ENCODE results near the gene CSTF3.

DNA sequence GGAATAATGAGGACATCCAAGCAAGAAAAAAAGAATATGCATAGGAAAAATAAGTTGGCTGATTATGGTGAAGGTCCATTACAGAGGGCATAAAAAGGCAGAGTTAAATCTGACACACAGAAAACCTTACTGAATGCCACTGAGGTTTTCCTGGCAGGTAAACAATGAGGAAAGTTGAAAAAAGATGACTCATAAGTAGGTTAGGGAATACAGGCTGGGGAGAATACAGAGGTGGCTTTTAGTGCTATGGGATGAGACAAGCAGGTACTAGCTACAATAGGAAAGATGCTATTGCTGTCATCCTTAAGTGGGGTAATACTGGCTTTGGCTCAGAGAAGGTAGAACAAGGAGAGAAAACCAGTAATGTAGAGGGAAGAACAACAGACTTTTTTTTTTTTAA, 44.7 kb downstream of the CSTF3 start:
- TF ChIP-seq, protein P1, sequence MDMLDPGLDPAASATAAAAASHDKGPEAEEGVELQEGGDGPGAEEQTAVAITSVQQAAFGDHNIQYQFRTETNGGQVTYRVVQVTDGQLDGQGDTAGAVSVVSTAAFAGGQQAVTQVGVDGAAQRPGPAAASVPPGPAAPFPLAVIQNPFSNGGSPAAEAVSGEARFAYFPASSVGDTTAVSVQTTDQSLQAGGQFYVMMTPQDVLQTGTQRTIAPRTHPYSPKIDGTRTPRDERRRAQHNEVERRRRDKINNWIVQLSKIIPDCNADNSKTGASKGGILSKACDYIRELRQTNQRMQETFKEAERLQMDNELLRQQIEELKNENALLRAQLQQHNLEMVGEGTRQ (IDR thresholded peaks at IDR 0.05; ENCODE audit: low read depth, low read length), result no peak
- TF ChIP-seq, protein P2, sequence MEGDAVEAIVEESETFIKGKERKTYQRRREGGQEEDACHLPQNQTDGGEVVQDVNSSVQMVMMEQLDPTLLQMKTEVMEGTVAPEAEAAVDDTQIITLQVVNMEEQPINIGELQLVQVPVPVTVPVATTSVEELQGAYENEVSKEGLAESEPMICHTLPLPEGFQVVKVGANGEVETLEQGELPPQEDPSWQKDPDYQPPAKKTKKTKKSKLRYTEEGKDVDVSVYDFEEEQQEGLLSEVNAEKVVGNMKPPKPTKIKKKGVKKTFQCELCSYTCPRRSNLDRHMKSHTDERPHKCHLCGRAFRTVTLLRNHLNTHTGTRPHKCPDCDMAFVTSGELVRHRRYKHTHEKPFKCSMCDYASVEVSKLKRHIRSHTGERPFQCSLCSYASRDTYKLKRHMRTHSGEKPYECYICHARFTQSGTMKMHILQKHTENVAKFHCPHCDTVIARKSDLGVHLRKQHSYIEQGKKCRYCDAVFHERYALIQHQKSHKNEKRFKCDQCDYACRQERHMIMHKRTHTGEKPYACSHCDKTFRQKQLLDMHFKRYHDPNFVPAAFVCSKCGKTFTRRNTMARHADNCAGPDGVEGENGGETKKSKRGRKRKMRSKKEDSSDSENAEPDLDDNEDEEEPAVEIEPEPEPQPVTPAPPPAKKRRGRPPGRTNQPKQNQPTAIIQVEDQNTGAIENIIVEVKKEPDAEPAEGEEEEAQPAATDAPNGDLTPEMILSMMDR (conservative IDR thresholded peaks at IDR 0.05; ENCODE audit: low read depth, low read length), result no peak
- TF ChIP-seq RFX5 (IDR thresholded peaks at IDR 0.05; ENCODE audit: low read depth, low read length) (no peak), CHD1 (IDR thresholded peaks at IDR 0.05; ENCODE audit: low read depth, low read length) (no peak), POLR2A (IDR thresholded peaks at IDR 0.05; ENCODE audit: low read depth, low read length) (no peak), RAD21 (IDR thresholded peaks at IDR 0.05; ENCODE audit: low read length) (no peak)
